Small intestine (tissue), 16 donors: ENCODE results near the gene BACH2. TPM values are rescaled to one million over a fixed set of nuclear protein-coding genes. Genes with fewer than 3 reads are reported as not detected.
"Not testable (repeated sequence)": the region's sequence is repeated elsewhere in the genome, so short reads cannot be mapped to it uniquely, and the experiment has no call there.

ENCODE experiments used
- DNase-seq, 2 donors: peaks; one replicate each; pipeline versions ENCODE4 v3.0.0 to v3.0.0-alpha.2; 2013
- FAIRE-seq: peaks from 2 replicates; lab custom pipeline; 2012; peaks lifted over from hg19 to GRCh38; lab: Jason Lieb, UNC
- H3K27ac ChIP-seq, 3 donors: one replicate each; pipeline ENCODE4 v1.5.1; 2013; ENCODE audit warnings: low read length in 2 of 3, mild to moderate bottlenecking in 2 of 3, control low read depth in 1 of 3, inconsistent platforms in 1 of 3, low read depth in 1 of 3, moderate library complexity in 1 of 3
- H3K27me3 ChIP-seq, 3 donors: one replicate each; pipeline ENCODE4 v1.6.1; 2013; ENCODE audit warnings: low read length in 3 of 3, inconsistent platforms in 1 of 3; ENCODE audit not compliant: control insufficient read depth in 3 of 3, insufficient read depth in 3 of 3
- H3K36me3 ChIP-seq, 3 donors: one replicate each; pipeline ENCODE4 v1.6.1; 2013; ENCODE audit warnings: low read length in 3 of 3, inconsistent platforms in 1 of 3, low read depth in 1 of 3, mild to moderate bottlenecking in 1 of 3, moderate library complexity in 1 of 3; ENCODE audit not compliant: control insufficient read depth in 3 of 3, insufficient read depth in 2 of 3
- H3K4me1 ChIP-seq, 3 donors: one replicate each; pipeline ENCODE4 v1.6.1; 2013; ENCODE audit warnings: low read length in 2 of 3, inconsistent platforms in 1 of 3, low read depth in 1 of 3, mild to moderate bottlenecking in 1 of 3, moderate library complexity in 1 of 3; ENCODE audit not compliant: control insufficient read depth in 3 of 3, insufficient read depth in 2 of 3
- H3K4me3 ChIP-seq, 3 donors: one replicate each; pipeline ENCODE4 v1.5.1; 2013; ENCODE audit warnings: low read length in 3 of 3, control low read depth in 1 of 3, inconsistent platforms in 1 of 3, low read depth in 1 of 3, mild to moderate bottlenecking in 1 of 3, moderate library complexity in 1 of 3
- H3K9me3 ChIP-seq, 2 donors: one replicate each; pipeline ENCODE4 v1.6.1; 2013; ENCODE audit warnings: low read depth in 1 of 2, low read length in 1 of 2; ENCODE audit not compliant: control insufficient read depth in 2 of 2, insufficient read depth in 1 of 2
- WGBS, 3 donors: extraction: QIAGEN DNeasy Blood & Tissue Kit; methylation state at CpG; one replicate each; pipeline ENCODE4 v1.1.7; 2013; 5-methylcytosine and 5-hydroxymethylcytosine counted together
- long read RNA-seq, 10 donors: transcript quantifications; one replicate each; lab custom pipeline, GENCODE V29; 2026
- polyA plus RNA-seq, 4 donors: library from polyadenylated mRNA; stranded (reverse) in 3 of 4; unstranded in 1 of 4; fragments of 200-250 nt in 3 of 4; fragments of 120-200 nt in 1 of 4; gene quantifications; one replicate each; pipeline versions ENCODE4 v1.2.1 to v1.2.3, GENCODE V29; 2013
- donor health status: healthy with polysubstance abuse.
- donor health status: control.
- donor health status: control.
- donor health status: Bipolar disorder and iron deficiency.
- donor health status: healthy.

Gene BACH2
- 1 to 10 TPM in 1 of 4 donors, under 1 TPM in 2, not detected in 1; under 0.01 to 1.4 (median 0.67) TPM for polyA plus RNA-seq
- long read RNA-seq, donor 1: 0 reads
- long read RNA-seq, donor 2, partial matches to known transcripts: 0 of 1 reads
- long read RNA-seq, donor 2, other reads (novel, unspliced or antisense): 0 of 1 reads
- long read RNA-seq, donor 3: 0 reads
- long read RNA-seq, donor 4, partial matches to known transcripts: 0 of 1 reads
- long read RNA-seq, donor 4, other reads (novel, unspliced or antisense): 0 of 1 reads
- long read RNA-seq, donor 5: 0 reads
- long read RNA-seq, donor 6, partial matches to known transcripts: 0 of 1 reads
- long read RNA-seq, donor 6, other reads (novel, unspliced or antisense): 0 of 1 reads
- long read RNA-seq, donor 7, full-length matches to known transcripts: 2 of 2 reads
- long read RNA-seq, donor 7, partial matches to known transcripts: 0 of 2 reads
- long read RNA-seq, donor 7, other reads (novel, unspliced or antisense): 0 of 2 reads
- long read RNA-seq, donor 8: 0 reads
- long read RNA-seq, donor 9: 0 reads
- long read RNA-seq, donor 10, full-length matches to known transcripts: 1 of 1 reads
- long read RNA-seq, donor 10, partial matches to known transcripts: 0 of 1 reads
- long read RNA-seq, donor 10, other reads (novel, unspliced or antisense): 0 of 1 reads

- Histone ChIP-seq H3K4me3 (peak within 1 kb of the TSS; percentile 56 to 86 (median 68)), H3K4me1 (peaks cover 0 to 7% (median 2%) of the 10 kb centered on the region in 3 donors), H3K27me3 (peaks cover 2 to 74% (median 5%) of the 10 kb centered on the region in 3 donors), H3K36me3 (no peaks in the 10 kb centered on the region), H3K27ac (peak within 1 kb of the TSS in 2 of 3 donors; percentile 53 to 83), H3K9me3 (no peaks in the 10 kb centered on the region)
- peak; percentile 78 to 91 for DNase-seq
- no peak for FAIRE-seq
- 0 to 1% (median 1%) methylated on average over 66 to 112 of the region's 112 CpGs for WGBS, 3 donors
These were observed at the start of gene BACH2 for GRCh38 chr6:90296341-90297114. Gene BACH2 (minus strand): TSS chr6:90296843. CDS start chr6:90008844, 287,999 bp downstream.

GRCh38 chr6:90343576-90343975, 46.9 kb upstream of the BACH2 start:
- FAIRE-seq: no peak
- WGBS, 3 donors: 36 to 59% (median 48%) methylated on average over 5 of the region's 5 CpGs
- Histone ChIP-seq H3K27me3 (peaks cover 0 to under 1% (median 0%) of the 10 kb centered on the region in 3 donors), H3K27ac (no peak overlapping the region), H3K9me3 (no peaks in the 10 kb centered on the region), H3K4me1 (no peaks in the 10 kb centered on the region), H3K36me3 (no peaks in the 10 kb centered on the region), H3K4me3 (no peak overlapping the region)
- DNase-seq: no peak

- Histone ChIP-seq H3K4me3 (no peak overlapping the region), H3K27me3 (no peaks in the 10 kb centered on the region), H3K36me3 (no peaks in the 10 kb centered on the region), H3K9me3 (no peaks in the 10 kb centered on the region), H3K4me1 (no peaks in the 10 kb centered on the region), H3K27ac (no peak overlapping the region)
- DNase-seq (no peak), FAIRE-seq (no peak)
- WGBS, 3 donors: 87 to 100% (median 93%) methylated on average over 1 of the region's 1 CpG
These were observed 41.8 kb upstream of the BACH2 start for GRCh38 chr6:90338409-90338808.

- H3K36me3 ChIP-seq: no peaks in the 10 kb centered on the region
- DNase-seq: no peak
- H3K27ac ChIP-seq: no peak overlapping the region
- no peaks in the 10 kb centered on the region for H3K27me3 ChIP-seq
- no peak overlapping the region for H3K4me3 ChIP-seq
- 56 to 73% (median 62%) methylated on average over 6 of the region's 6 CpGs for WGBS, 3 donors
- no peak for FAIRE-seq
- H3K9me3 ChIP-seq: no peaks in the 10 kb centered on the region
- H3K4me1 ChIP-seq: no peaks in the 10 kb centered on the region
These were observed 39.8 kb upstream of the BACH2 start for GRCh38 chr6:90336388-90336947.

- Histone ChIP-seq H3K4me3 (no peak overlapping the region), H3K27ac (no peak overlapping the region), H3K4me1 (no peaks in the 10 kb centered on the region), H3K27me3 (no peaks in the 10 kb centered on the region), H3K9me3 (no peaks in the 10 kb centered on the region), H3K36me3 (no peaks in the 10 kb centered on the region)
- FAIRE-seq (no peak), DNase-seq (no peak)
- 0 to 56% (median 25%) methylated on average over 1 of the region's 1 CpG for WGBS, 3 donors
These were observed 37.3 kb upstream of the BACH2 start for GRCh38 chr6:90333928-90334327.

- not testable (repeated sequence) for DNase-seq, H3K27me3 ChIP-seq, H3K4me1 ChIP-seq, H3K9me3 ChIP-seq, H3K4me3 ChIP-seq, H3K27ac ChIP-seq, H3K36me3 ChIP-seq, FAIRE-seq
- WGBS, 3 donors: 54 to 82% (median 66%) methylated on average over 2 of the region's 2 CpGs
These were observed 36.4 kb upstream of the BACH2 start for GRCh38 chr6:90332978-90333543.

DNA sequence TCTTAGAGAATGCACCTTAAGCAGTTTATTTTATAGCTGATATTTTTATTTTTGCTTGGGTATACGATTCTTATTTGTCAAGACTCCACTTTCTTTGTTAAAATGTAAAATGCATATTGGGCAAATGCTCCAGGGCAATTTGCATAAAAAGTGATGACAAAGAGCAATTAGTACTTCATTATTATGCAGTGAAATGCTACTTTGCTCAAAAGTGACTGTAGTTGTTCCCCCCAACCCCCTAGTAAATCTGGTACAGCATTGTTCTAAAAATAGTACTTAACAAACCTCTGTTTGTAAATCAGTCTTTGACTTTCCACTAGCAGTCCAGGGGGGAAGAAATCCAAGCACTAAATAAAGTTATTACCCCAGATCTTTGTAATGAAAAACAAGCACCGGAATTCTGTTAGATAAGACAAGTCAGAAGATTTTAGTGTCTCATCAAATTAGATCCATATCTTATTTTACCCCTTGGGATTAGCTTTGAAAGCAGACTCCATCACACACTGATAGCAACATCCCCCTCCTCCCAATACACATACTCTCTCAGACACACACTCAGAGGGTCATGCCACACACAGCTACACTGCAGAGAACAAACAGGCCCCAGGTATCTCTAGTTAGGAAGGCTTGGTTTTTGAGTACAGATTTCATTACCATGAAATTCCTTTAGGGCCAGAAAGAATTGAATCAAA, 32.9 kb upstream of the BACH2 start:
- H3K9me3 ChIP-seq: no peaks in the 10 kb centered on the region
- H3K27ac ChIP-seq: no peak overlapping the region
- WGBS, 3 donors: 45 to 68% (median 52%) methylated on average over 2 of the region's 2 CpGs
- no peak overlapping the region for H3K4me3 ChIP-seq
- FAIRE-seq: no peak
- no peak for DNase-seq
- H3K4me1 ChIP-seq: no peaks in the 10 kb centered on the region
- no peaks in the 10 kb centered on the region for H3K36me3 ChIP-seq
- H3K27me3 ChIP-seq: no peaks in the 10 kb centered on the region
